ENCODE data around the gene TGFA. TPM values are rescaled to one million over a fixed set of nuclear protein-coding genes. Genes with fewer than 3 reads are reported as not detected.

TGFA gene
- total RNA-seq (2021; ENCODE audit: unreplicated experiment) (1.7 TPM), Bru-seq, nascent RNA (percentile 34 among the genes with signal in this experiment), BruChase-seq, experiment 1, labeled RNA remaining after a 2-hour chase (percentile 33 among the genes with signal in this experiment), BruChase-seq, experiment 2, labeled RNA remaining after a 6-hour chase (percentile 36 among the genes with signal in this experiment)
- 1.0 TPM for polyA plus RNA-seq (2012; ENCODE audit: insufficient read length)
- long read RNA-seq, full-length matches to known transcripts, result 1 of 1 reads
- long read RNA-seq, partial matches to known transcripts, result 0 of 1 reads
- long read RNA-seq, other reads (novel, unspliced or antisense), result 0 of 1 reads

- Histone ChIP-seq H3K4me3 (ENCODE audit: low read depth in 2 of 2, low read length in 2 of 2) (peak within 1 kb of the TSS; percentile 48 to 61), H3K4me1 (ENCODE audit: control insufficient read depth, insufficient read depth, low read length) (peaks cover 4% of the 10 kb centered on the region), H3K27me3 (ENCODE audit: control insufficient read depth, insufficient read depth, low read length) (peaks cover 25% of the 10 kb centered on the region), H3K27ac (ENCODE audit: low read length) (no peak within 1 kb of the TSS), H3K36me3 (ENCODE audit: control insufficient read depth, insufficient read depth, low read length) (peaks cover 7% of the 10 kb centered on the region; the same call in 1 of the 2 replicates), H3K9me3 (ENCODE audit: control insufficient read depth, insufficient read depth, low read depth, low read length) (no peaks in the 10 kb centered on the region)
- CTCF ChIA-PET, result no interaction called here
- in situ Hi-C loops (cut with HindIII; ENCODE audit: low pct_unique_long_range_greater_than_20kb, low sequenced_read_pairs), result no loop called here
- intact Hi-C loops (cut with micrococcal nuclease; ENCODE audit: unreplicated experiment), result no loop called here
- DNase-seq (ENCODE audit: low read depth, low spot score), result no peak
- POLR2A ChIA-PET, result interaction anchor here (0.6 kb wide), 1 partner anchor 433 kb away, joined by 10 read pairs; no protein-coding TSS in a partner anchor
- ATAC-seq, result peak; percentile 90
- TF ChIP-seq POLR2AphosphoS5 (IDR thresholded peaks at IDR 0.05; ENCODE audit: low read depth, low read length), result no peak
- TF ChIP-seq, protein P1, sequence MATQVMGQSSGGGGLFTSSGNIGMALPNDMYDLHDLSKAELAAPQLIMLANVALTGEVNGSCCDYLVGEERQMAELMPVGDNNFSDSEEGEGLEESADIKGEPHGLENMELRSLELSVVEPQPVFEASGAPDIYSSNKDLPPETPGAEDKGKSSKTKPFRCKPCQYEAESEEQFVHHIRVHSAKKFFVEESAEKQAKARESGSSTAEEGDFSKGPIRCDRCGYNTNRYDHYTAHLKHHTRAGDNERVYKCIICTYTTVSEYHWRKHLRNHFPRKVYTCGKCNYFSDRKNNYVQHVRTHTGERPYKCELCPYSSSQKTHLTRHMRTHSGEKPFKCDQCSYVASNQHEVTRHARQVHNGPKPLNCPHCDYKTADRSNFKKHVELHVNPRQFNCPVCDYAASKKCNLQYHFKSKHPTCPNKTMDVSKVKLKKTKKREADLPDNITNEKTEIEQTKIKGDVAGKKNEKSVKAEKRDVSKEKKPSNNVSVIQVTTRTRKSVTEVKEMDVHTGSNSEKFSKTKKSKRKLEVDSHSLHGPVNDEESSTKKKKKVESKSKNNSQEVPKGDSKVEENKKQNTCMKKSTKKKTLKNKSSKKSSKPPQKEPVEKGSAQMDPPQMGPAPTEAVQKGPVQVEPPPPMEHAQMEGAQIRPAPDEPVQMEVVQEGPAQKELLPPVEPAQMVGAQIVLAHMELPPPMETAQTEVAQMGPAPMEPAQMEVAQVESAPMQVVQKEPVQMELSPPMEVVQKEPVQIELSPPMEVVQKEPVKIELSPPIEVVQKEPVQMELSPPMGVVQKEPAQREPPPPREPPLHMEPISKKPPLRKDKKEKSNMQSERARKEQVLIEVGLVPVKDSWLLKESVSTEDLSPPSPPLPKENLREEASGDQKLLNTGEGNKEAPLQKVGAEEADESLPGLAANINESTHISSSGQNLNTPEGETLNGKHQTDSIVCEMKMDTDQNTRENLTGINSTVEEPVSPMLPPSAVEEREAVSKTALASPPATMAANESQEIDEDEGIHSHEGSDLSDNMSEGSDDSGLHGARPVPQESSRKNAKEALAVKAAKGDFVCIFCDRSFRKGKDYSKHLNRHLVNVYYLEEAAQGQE (IDR thresholded peaks at IDR 0.05; ENCODE audit: insufficient read depth in 1 of 2, low read depth in 2 of 2, low read length in 1 of 2), result no peak
- peak; percentile 96 for TF ChIP-seq CTCF (IDR thresholded peaks at IDR 0.05)
- TF ChIP-seq SIN3A (IDR thresholded peaks at IDR 0.05; ENCODE audit: borderline replicate concordance, insufficient read depth, low read depth, low read length), result no peak
- no TSS peak for BruUV-seq (replicated peaks)
Observed at GRCh38 chr2:70553584-70554337, at the start of gene TGFA. Gene TGFA, minus strand, starts transcription at chr2:70553826. Its CDS starts 59 bp downstream, at chr2:70553767.

DNA sequence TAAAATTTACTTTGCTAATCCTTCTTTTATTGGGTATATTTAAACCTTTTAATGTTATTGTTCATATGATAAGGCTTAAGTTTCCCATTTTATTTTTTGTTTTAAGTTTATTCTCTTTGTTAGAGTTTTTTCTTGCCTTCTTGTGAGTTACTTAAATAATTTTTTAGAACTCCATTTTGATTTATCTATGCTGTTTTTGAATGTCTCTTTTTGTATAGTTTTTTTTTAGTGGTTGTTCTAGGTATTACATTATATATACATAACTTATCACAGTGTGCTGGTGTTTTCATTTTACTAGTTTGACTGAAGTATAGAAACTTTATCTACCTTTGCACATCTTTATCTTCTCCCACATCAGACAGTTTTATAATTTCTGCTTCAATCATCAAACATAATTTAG, 49.4 kb upstream of the TGFA start:
- Histone ChIP-seq H3K27ac (ENCODE audit: low read length) (no peak overlapping the region), H3K4me1 (ENCODE audit: control insufficient read depth, insufficient read depth, low read length) (no peaks in the 10 kb centered on the region), H3K4me3 (ENCODE audit: low read depth in 2 of 2, low read length in 2 of 2) (no peak overlapping the region), H3K27me3 (ENCODE audit: control insufficient read depth, insufficient read depth, low read length) (peaks cover 17% of the 10 kb centered on the region), H3K9me3 (ENCODE audit: control insufficient read depth, insufficient read depth, low read depth, low read length) (peaks cover 3% of the 10 kb centered on the region; the same call in 1 of the 2 replicates), H3K36me3 (ENCODE audit: control insufficient read depth, insufficient read depth, low read length) (no peaks in the 10 kb centered on the region)
- ChIA-PET POLR2A (no interaction called here), CTCF (no interaction called here)
- no TSS peak for BruUV-seq (replicated peaks)
- intact Hi-C loops (cut with micrococcal nuclease; ENCODE audit: unreplicated experiment) (no loop called here), in situ Hi-C loops (cut with HindIII; ENCODE audit: low pct_unique_long_range_greater_than_20kb, low sequenced_read_pairs) (no loop called here)
- ATAC-seq, result no peak
- no peak for DNase-seq (ENCODE audit: low read depth, low spot score)
- TF ChIP-seq, protein P1 (IDR thresholded peaks at IDR 0.05; ENCODE audit: insufficient read depth in 1 of 2, low read depth in 2 of 2, low read length in 1 of 2), result no peak
- TF ChIP-seq TCF7L2 (IDR thresholded peaks at IDR 0.05; ENCODE audit: low read depth, low read length) (no peak), CTCF (IDR thresholded peaks at IDR 0.05) (no peak), POLR2AphosphoS5 (IDR thresholded peaks at IDR 0.05; ENCODE audit: low read depth, low read length) (no peak), SIN3A (IDR thresholded peaks at IDR 0.05; ENCODE audit: borderline replicate concordance, insufficient read depth, low read depth, low read length) (no peak)
